Middle frontal gyrus (tissue), 1 donor: Measurements from ENCODE around the gene TMEM217.

Experiments used
- DNase-seq: peaks from one replicate; pipeline ENCODE4 v3.0.0-alpha.2; 2015; ENCODE audit warnings: low spot score; ENCODE audit errors: extremely low spot score

TMEM217 gene

GRCh38 chr6:37244430-37245310 lies 13.3 kb downstream of the TMEM217 start:
- peak; percentile 12 for DNase-seq

GRCh38 chr6:37243816-37244370 lies 14.1 kb downstream of the TMEM217 start:
- DNase-seq: no peak

GRCh38 chr6:37243131-37243815 lies 14.7 kb downstream of the TMEM217 start:
- DNase-seq: no peak

- no peak for DNase-seq
Measured at GRCh38 chr6:37242429-37243052, 15.4 kb downstream of the TMEM217 start.

- DNase-seq: no peak
Measured at GRCh38 chr6:37241775-37242428, 16.0 kb downstream of the TMEM217 start.

- no peak for DNase-seq
Measured at GRCh38 chr6:37241131-37241530, 16.8 kb downstream of the TMEM217 start.

- DNase-seq: no peak
Measured at GRCh38 chr6:37239950-37240713, 17.8 kb downstream of the TMEM217 start.

GRCh38 chr6:37239526-37239925 lies 18.4 kb downstream of the TMEM217 start:
- no peak for DNase-seq

- DNase-seq: no peak
Measured at GRCh38 chr6:37238381-37238780, 19.6 kb downstream of the TMEM217 start.

GRCh38 chr6:37237789-37238188 lies 20.2 kb downstream of the TMEM217 start:
- DNase-seq: no peak

- no peak for DNase-seq
Measured at GRCh38 chr6:37236921-37237320, 21.0 kb downstream of the TMEM217 start.

- DNase-seq: no peak
Measured at GRCh38 chr6:37233541-37233940, 24.4 kb downstream of the TMEM217 start.

GRCh38 chr6:37232430-37233017 lies 25.4 kb downstream of the TMEM217 start:
- no peak for DNase-seq

- no peak for DNase-seq
Measured at GRCh38 chr6:37230104-37230503, 27.8 kb downstream of the TMEM217 start.

- DNase-seq: no peak
Measured at GRCh38 chr6:37225350-37226169, 32.4 kb downstream of the TMEM217 start.

- no peak for DNase-seq
Measured at GRCh38 chr6:37222992-37223391, 35.0 kb downstream of the TMEM217 start.

GRCh38 chr6:37222125-37222967 lies 35.6 kb downstream of the TMEM217 start:
- no peak for DNase-seq

GRCh38 chr6:37221585-37222124 lies 36.3 kb downstream of the TMEM217 start:
- DNase-seq: no peak
